ENCODE measurements around the gene DTX3. TPM values are rescaled to one million over a fixed set of nuclear protein-coding genes. Genes with fewer than 3 reads are reported as not detected.

The DTX3 gene
- polyA plus RNA-seq, 1 donor from 2014 or later, result 141 TPM

- Histone ChIP-seq H3K9ac (ENCODE audit: low read length) (no peak overlapping the region), H3K4me3 (ENCODE audit: low read length) (no peak overlapping the region), H3K9me3 (ENCODE audit: low read length) (no peaks in the 10 kb centered on the region), H3K9me2 (ENCODE audit: insufficient read depth, low read length) (no peaks in the 10 kb centered on the region), H3K36me3 (ENCODE audit: insufficient read depth, low read length) (no peaks in the 10 kb centered on the region), H3K27me3 (ENCODE audit: insufficient read depth, low read depth, low read length) (peaks cover 14% of the 10 kb centered on the region), H3K79me2 (replicated peaks; ENCODE audit: insufficient read depth, low read length) (no peaks in the 10 kb centered on the region), H3K27ac (ENCODE audit: low read length) (no peak overlapping the region), H4K20me1 (ENCODE audit: insufficient read depth) (no peaks in the 10 kb centered on the region), H3F3A (ENCODE audit: insufficient read depth, low read length, poor library complexity, severe bottlenecking) (no peaks in the 10 kb centered on the region), H3K4me2 (ENCODE audit: low read length) (no peak overlapping the region), H2AFZ (ENCODE audit: low read depth, low read length) (no peak overlapping the region)
- TF ChIP-seq TAF1 (IDR thresholded peaks at IDR 0.05; ENCODE audit: low read depth) (no peak), REST (IDR thresholded peaks at IDR 0.05; ENCODE audit: borderline replicate concordance) (no peak), SMC3 (conservative IDR thresholded peaks at IDR 0.05; ENCODE audit: poor library complexity) (no peak), RAD21 (conservative IDR thresholded peaks at IDR 0.05) (no peak), CTCF (IDR thresholded peaks at IDR 0.05; ENCODE audit: poor library complexity, severe bottlenecking) (no peak), EZH2 (IDR thresholded peaks at IDR 0.05; ENCODE audit: borderline replicate concordance, insufficient read depth, low read length, poor library complexity, severe bottlenecking) (no peak), POLR2AphosphoS5 (IDR thresholded peaks at IDR 0.05) (no peak), MXI1 (conservative IDR thresholded peaks at IDR 0.05; ENCODE audit: poor library complexity, severe bottlenecking) (no peak), EP300 (conservative IDR thresholded peaks at IDR 0.05; ENCODE audit: poor library complexity, severe bottlenecking) (no peak)
These were observed 8.2 kb downstream of the DTX3 start for GRCh38 chr12:57612711-57613426.

GRCh38 chr12:57613427-57614109, 8.9 kb downstream of the DTX3 start:
- H3K27me3 ChIP-seq (ENCODE audit: insufficient read depth, low read depth, low read length), result peaks cover 21% of the 10 kb centered on the region

More at GRCh38 chr12:57613427-57614109, 8.9 kb downstream of the DTX3 start:
- H3K79me2 ChIP-seq (replicated peaks; ENCODE audit: insufficient read depth, low read length), result no peaks in the 10 kb centered on the region
- no peak overlapping the region for H3K9ac ChIP-seq (ENCODE audit: low read length)
- H3K4me3 ChIP-seq (ENCODE audit: low read length), result no peak overlapping the region
- no peaks in the 10 kb centered on the region for H3K36me3 ChIP-seq (ENCODE audit: insufficient read depth, low read length)
- no peaks in the 10 kb centered on the region for H3F3A ChIP-seq (ENCODE audit: insufficient read depth, low read length, poor library complexity, severe bottlenecking)
- no peaks in the 10 kb centered on the region for H3K9me2 ChIP-seq (ENCODE audit: insufficient read depth, low read length)
- H3K4me2 ChIP-seq (ENCODE audit: low read length), result no peak overlapping the region
- no peak overlapping the region for H3K27ac ChIP-seq (ENCODE audit: low read length)
- TF ChIP-seq POLR2AphosphoS5 (IDR thresholded peaks at IDR 0.05), result no peak
- TF ChIP-seq SMC3 (conservative IDR thresholded peaks at IDR 0.05; ENCODE audit: poor library complexity), result no peak
- TF ChIP-seq EP300 (conservative IDR thresholded peaks at IDR 0.05; ENCODE audit: poor library complexity, severe bottlenecking), result no peak
- no peak for TF ChIP-seq RAD21 (conservative IDR thresholded peaks at IDR 0.05)
- TF ChIP-seq MXI1 (conservative IDR thresholded peaks at IDR 0.05; ENCODE audit: poor library complexity, severe bottlenecking), result no peak
- no peak for TF ChIP-seq CTCF (IDR thresholded peaks at IDR 0.05; ENCODE audit: poor library complexity, severe bottlenecking)
- TF ChIP-seq EZH2 (IDR thresholded peaks at IDR 0.05; ENCODE audit: borderline replicate concordance, insufficient read depth, low read length, poor library complexity, severe bottlenecking), result no peak
- TF ChIP-seq TAF1 (IDR thresholded peaks at IDR 0.05; ENCODE audit: low read depth), result no peak
- H4K20me1 ChIP-seq (ENCODE audit: insufficient read depth), result no peaks in the 10 kb centered on the region
- H3K9me3 ChIP-seq (ENCODE audit: low read length), result no peaks in the 10 kb centered on the region
- no peak overlapping the region for H2AFZ ChIP-seq (ENCODE audit: low read depth, low read length)
